Rectal smooth muscle tissue (tissue), 1 donor: Measurements from ENCODE around the gene CGB7.
"Not testable (repeated sequence)": the region's sequence is repeated elsewhere in the genome, so short reads cannot be mapped to it uniquely, and the experiment has no call there.

Experiments used
- H3K27ac ChIP-seq: one replicate; pipeline ENCODE4 v1.7.0; 2013; ENCODE audit warnings: low read depth, low read length, inconsistent platforms
- H3K27me3 ChIP-seq: one replicate; pipeline ENCODE4 v1.7.0; 2013; ENCODE audit warnings: low read length; ENCODE audit not compliant: control insufficient read depth, insufficient read depth
- H3K36me3 ChIP-seq: one replicate; pipeline ENCODE4 v1.7.0; 2013; ENCODE audit warnings: low read length; ENCODE audit not compliant: control insufficient read depth, insufficient read depth
- H3K4me1 ChIP-seq: one replicate; pipeline ENCODE4 v1.7.0; 2013; ENCODE audit warnings: low read length; ENCODE audit not compliant: control insufficient read depth, insufficient read depth
- H3K4me3 ChIP-seq: one replicate; pipeline ENCODE4 v1.7.0; 2013; ENCODE audit warnings: low read length
- H3K9ac ChIP-seq: one replicate; pipeline ENCODE4 v1.7.0; 2013; ENCODE audit warnings: low read length

Gene CGB7

GRCh38 chr19:49086296-49086695 lies 28.7 kb upstream of the CGB7 start:
- peaks cover 20% of the 10 kb centered on the region for H3K36me3 ChIP-seq
- peak overlapping the region; percentile 82 for H3K4me3 ChIP-seq
- H3K9ac ChIP-seq, result no peak overlapping the region
- no peaks in the 10 kb centered on the region for H3K27me3 ChIP-seq
- peaks cover 12% of the 10 kb centered on the region for H3K4me1 ChIP-seq
- no peak overlapping the region for H3K27ac ChIP-seq

GRCh38 chr19:49085868-49086232 lies 28.3 kb upstream of the CGB7 start:
- H3K27me3 ChIP-seq, result no peaks in the 10 kb centered on the region
- peak overlapping the region; percentile 84 for H3K27ac ChIP-seq
- peaks cover 17% of the 10 kb centered on the region for H3K36me3 ChIP-seq
- H3K4me1 ChIP-seq, result peaks cover 12% of the 10 kb centered on the region
- peak overlapping the region; percentile 82 for H3K4me3 ChIP-seq
- peak overlapping the region; percentile 54 for H3K9ac ChIP-seq

- Histone ChIP-seq H3K9ac (peak within 1 kb of the TSS; percentile 54), H3K36me3 (peaks cover 11% of the 10 kb centered on the region), H3K4me1 (peaks cover 12% of the 10 kb centered on the region), H3K27ac (peak within 1 kb of the TSS; percentile 84), H3K4me3 (peak within 1 kb of the TSS; percentile 82), H3K27me3 (no peaks in the 10 kb centered on the region)
These were observed 27.7 kb upstream of the CGB7 start, which contains the start of gene SNRNP70 for GRCh38 chr19:49085020-49085867. TSS of gene SNRNP70 (plus strand) at chr19:49085451. CDS start at chr19:49086415, 964 bp downstream.

- H3K27ac ChIP-seq, result peak overlapping the region; percentile 84
- peak overlapping the region; percentile 82 for H3K4me3 ChIP-seq
These were observed 26.9 kb upstream of the CGB7 start for GRCh38 chr19:49084206-49085019.

GRCh38 chr19:49081273-49081672 lies 23.7 kb upstream of the CGB7 start:
- Histone ChIP-seq H3K36me3 (no peaks in the 10 kb centered on the region), H3K27me3 (no peaks in the 10 kb centered on the region), H3K27ac (no peak overlapping the region), H3K9ac (no peak overlapping the region), H3K4me1 (peaks cover 2% of the 10 kb centered on the region), H3K4me3 (no peak overlapping the region)

More at GRCh38 chr19:49084206-49085019, 26.9 kb upstream of the CGB7 start:
- Histone ChIP-seq H3K27me3 (no peaks in the 10 kb centered on the region), H3K4me1 (peaks cover 12% of the 10 kb centered on the region), H3K36me3 (peaks cover 9% of the 10 kb centered on the region), H3K9ac (no peak overlapping the region)

GRCh38 chr19:49080392-49080791 lies 22.8 kb upstream of the CGB7 start:
- Histone ChIP-seq H3K27me3 (no peaks in the 10 kb centered on the region), H3K9ac (no peak overlapping the region)

GRCh38 chr19:49074869-49075268 lies 17.3 kb upstream of the CGB7 start:
- not testable (repeated sequence) for H3K4me3 ChIP-seq, H3K9ac ChIP-seq, H3K4me1 ChIP-seq, H3K27ac ChIP-seq, H3K36me3 ChIP-seq
- H3K27me3 ChIP-seq, result peaks cover 11% of the 10 kb centered on the region

More at GRCh38 chr19:49080392-49080791, 22.8 kb upstream of the CGB7 start:
- no peak overlapping the region for H3K4me3 ChIP-seq
- H3K36me3 ChIP-seq, result no peaks in the 10 kb centered on the region
- H3K27ac ChIP-seq, result no peak overlapping the region
- H3K4me1 ChIP-seq, result no peaks in the 10 kb centered on the region

- no peaks in the 10 kb centered on the region for H3K4me1 ChIP-seq
- no peak overlapping the region for H3K9ac ChIP-seq
- peaks cover 11% of the 10 kb centered on the region for H3K27me3 ChIP-seq
- no peak overlapping the region for H3K4me3 ChIP-seq
- no peaks in the 10 kb centered on the region for H3K36me3 ChIP-seq
- no peak overlapping the region for H3K27ac ChIP-seq
These were observed 16.2 kb upstream of the CGB7 start for GRCh38 chr19:49073514-49074378.

- Histone ChIP-seq H3K9ac (no peak overlapping the region), H3K27me3 (peaks cover 11% of the 10 kb centered on the region), H3K4me1 (no peaks in the 10 kb centered on the region), H3K4me3 (no peak overlapping the region), H3K36me3 (no peaks in the 10 kb centered on the region), H3K27ac (no peak overlapping the region)
These were observed 14.5 kb upstream of the CGB7 start for GRCh38 chr19:49071860-49072547.

- no peak overlapping the region for H3K27ac ChIP-seq
- no peak overlapping the region for H3K9ac ChIP-seq
- peaks cover 21% of the 10 kb centered on the region for H3K27me3 ChIP-seq
- H3K36me3 ChIP-seq, result no peaks in the 10 kb centered on the region
- no peak overlapping the region for H3K4me3 ChIP-seq
- H3K4me1 ChIP-seq, result no peaks in the 10 kb centered on the region
These were observed 12.9 kb upstream of the CGB7 start for GRCh38 chr19:49070416-49070815.

GRCh38 chr19:49069026-49069425 lies 11.5 kb upstream of the CGB7 start:
- Histone ChIP-seq H3K4me1 (no peaks in the 10 kb centered on the region), H3K4me3 (no peak overlapping the region), H3K27ac (no peak overlapping the region), H3K36me3 (no peaks in the 10 kb centered on the region), H3K27me3 (peaks cover 25% of the 10 kb centered on the region), H3K9ac (no peak overlapping the region)
